Measurements from ENCODE around the gene FAH.
"Not testable (repeated sequence)": the region's sequence is repeated elsewhere in the genome, so short reads cannot be mapped to it uniquely, and the experiment has no call there.

The FAH gene

DNA sequence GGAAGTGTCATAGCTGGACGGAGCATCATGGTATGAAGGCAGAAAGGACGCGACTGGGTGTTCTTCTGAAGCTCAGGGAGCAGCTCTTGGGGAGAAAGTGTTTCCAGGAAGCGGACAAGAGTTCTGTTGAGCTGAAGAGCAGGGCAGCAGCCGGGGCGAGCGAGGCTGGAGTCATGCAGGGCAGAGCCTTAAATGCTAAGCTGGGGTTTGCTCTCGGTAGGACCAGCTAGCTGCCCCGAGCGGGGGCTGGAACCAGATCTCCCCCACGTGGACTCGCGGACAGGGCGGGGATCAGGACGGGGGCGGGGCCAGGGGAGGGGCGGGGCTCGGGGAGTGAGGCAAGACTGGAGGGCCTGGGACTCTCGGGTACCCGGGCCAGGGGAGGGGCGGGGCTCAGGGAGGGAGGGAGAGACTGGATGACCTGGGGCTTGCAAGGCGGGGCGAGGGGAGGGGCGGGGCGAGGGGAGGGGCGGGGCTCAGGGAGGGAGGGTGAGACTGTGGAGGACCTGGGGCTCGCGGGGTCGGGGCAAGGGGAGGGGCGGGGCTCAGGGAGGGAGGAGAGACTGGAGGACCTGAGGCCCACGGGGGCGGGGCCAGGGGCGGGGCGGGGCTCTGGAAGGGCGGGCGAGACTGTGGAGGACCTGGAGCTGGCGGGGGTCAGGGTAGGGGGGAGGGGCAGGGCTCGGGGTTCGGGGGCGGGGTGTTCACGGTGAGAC, 461 bp upstream of the FAH start:
- DNase-seq = peak; percentile 96

DNA sequence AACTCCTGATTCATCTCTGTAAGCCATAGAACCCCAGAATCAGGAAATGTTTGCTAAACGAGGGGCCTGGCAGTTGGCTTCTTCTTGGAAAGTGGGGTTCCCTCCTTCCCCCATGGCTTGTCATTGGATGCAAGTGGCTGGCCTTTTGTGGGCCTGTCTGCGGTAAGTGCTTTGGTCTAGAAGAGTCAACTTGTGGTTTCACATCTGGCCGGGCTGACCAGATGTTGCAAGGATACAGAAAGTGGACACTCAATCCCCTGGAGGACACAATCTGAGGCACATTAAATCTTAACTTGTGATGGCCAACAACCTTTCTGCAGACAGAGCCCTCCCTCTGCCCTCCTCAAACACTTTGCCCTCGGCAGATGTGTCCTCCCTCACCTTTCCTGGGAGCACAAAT, 1.1 kb downstream of the FAH start:
- DNase-seq = no peak

DNA sequence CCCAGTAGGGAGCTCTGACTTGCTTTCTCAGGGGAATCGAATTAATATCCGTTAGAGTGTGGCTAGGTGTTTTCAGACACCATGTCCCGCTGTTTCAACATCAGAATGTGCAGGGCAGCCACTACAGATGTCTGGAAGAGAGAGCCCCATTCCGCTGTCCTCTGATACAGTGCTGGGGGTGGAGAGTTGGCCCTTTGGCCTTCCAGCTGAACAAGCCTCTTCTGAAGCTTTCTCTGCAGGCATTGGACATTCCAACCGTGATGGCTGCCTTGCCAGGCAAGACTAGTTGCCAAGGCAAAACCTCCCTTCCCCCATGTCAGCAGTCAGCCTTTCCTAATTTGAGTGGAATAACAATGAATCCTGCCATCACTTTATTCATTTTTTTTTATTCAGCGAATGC, 1.5 kb downstream of the FAH start:
- no peak for DNase-seq

DNA sequence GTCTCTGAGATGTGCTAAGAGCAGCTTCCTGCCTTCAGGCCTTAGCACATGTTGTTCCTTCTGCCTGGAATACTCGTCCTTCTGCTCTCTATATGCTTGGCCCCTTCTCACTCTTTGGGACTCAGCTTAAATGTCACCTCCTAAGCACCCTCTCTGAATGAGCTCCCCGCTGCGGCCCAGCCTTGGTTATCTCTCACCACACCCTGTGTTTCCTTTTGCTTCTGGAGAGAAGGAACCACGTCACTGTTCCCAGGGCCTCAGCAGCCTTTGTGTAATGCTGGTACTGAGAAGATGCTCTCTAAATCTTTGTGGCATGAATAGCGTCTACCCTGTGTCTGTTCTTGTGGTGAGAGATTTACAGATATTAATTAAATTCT, 2.2 kb downstream of the FAH start:
- DNase-seq = no peak

DNA sequence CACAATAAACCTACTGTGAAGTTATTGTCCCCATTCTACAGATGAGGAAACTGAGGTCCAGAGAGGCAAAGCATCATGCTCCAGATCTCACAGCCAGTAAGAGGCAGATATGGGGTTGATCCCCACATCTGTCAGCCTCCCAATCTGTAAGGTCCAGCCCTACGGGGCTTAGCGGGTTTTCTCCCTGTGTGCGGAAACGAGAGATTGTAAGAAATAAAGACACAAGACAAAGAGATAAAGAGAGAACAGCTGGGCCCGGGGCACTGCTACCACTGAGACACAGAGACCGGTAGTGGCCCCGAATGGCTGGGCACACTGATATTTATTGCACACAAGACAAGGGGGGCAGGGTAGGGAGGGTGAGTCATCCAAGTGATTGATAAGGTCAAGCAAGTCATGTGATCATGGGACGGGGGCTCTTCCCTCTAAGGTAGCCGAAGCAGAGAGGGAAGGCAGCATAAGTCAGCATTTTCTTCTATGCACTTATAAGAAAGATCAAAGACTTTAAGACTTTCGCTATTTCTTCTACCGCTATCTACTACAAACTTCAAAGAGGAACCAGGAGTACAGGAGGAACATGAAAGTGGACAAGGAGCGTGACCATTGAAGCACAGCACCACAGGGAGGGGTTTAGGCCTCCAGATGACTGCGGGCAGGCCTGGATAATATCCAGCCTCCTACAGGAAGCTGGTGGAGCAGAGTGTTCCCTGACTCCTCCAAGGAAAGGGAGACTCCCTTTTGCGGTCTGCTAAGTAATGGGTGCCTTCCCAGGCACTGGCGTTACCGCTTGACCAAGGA, 2.8 kb downstream of the FAH start:
- DNase-seq = not testable (repeated sequence)

DNA sequence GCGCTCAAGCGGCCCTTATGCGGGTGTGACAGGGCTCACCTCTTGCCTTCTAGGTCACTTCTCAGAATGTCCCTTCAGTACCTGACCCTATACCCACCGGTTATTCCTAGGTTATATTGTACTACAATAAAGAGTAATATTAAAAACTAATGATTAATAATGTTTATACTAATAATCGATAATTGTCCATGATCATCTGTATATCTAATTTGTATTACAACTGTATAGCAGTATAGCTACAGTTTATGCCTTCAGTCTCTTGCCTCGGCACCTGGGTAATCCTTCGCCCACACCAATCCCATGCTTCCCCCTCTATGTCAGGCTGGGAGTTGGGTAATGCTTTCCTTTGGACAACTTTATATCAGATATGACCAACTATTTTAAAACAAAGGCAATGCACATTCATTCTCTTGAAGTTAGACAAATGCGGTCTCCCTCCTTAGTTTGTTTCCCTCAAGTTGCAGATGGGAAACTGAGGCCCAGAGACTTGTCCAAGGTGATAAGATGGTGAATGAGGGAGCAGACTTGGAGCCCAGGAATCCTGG, 3.4 kb downstream of the FAH start:
- no peak for DNase-seq

DNA sequence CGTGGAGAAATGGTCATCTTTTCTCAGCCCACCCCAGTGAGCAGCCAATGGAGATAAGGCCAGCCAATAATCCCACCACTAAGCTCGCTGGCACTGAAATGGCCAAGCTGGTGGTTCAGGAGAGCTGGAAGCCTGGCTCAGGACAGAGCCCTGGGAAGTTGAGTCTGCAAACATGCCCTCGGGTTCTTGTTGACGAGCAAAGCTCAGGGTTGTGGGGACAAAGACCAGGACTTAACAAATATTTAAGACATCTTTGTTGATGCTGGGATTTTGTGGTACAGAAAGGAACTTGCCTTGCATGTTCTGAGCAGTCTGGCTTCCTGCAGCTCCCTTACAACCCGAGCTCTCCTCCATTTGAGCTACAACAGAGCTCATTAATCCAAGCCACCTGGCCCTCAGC, 4.4 kb downstream of the FAH start:
- DNase-seq = no peak

DNA sequence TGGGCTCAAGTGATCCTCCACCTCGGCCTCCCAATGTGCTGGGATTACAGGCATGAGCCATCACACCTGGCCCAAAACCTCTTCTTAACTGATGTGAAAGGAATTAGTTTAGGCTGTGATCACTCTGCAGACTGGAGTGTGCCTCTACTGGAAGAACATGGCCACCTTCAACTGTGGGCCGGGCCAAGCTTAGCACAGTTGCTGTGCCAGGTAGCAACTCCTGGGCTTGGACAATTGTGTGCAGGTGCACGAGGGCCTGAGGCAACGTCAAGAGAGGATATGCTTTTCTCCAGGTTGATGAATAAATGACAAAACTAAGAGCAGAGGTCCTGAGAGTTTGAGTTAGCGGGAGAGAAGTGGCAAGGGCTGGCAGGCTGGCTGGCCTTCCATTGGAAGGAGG, 6.5 kb downstream of the FAH start:
- no peak for DNase-seq

DNA sequence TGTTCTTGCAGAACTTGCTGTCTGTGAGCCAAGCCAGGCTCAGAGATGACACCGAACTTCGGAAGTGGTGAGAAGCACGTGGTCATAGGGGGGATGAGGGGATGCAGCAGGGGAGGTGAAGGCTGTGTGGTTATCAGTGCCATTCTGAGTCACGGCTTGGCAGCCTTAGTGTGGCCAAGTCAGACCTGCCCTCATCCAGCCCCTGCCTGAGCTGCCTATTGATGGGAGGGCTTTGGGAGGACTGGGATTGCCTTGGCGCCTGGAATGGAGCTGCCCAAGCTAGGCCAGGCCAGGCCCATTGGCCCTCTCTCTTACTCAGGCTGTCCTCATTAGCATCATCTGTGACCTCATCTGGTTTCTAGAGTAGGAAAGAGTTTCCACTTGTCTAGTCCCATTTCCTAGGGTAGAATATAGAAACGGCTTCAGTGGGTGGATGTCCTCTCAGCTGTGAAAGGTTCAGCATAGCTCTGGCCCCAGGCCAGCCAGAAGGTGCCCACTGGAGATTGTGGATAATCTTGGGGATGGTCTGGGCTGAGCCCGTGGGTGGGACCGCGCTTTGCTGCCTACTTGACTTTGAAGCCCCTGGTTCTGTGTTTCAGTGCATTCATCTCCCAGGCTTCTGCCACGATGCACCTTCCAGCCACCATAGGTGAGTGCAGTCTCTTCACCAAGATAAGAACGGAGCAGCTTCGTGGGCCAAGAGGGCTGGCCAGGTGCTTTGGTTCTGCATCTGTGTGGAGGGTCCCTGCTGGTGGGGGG, 7.2 kb downstream of the FAH start:
- no peak for DNase-seq

DNA sequence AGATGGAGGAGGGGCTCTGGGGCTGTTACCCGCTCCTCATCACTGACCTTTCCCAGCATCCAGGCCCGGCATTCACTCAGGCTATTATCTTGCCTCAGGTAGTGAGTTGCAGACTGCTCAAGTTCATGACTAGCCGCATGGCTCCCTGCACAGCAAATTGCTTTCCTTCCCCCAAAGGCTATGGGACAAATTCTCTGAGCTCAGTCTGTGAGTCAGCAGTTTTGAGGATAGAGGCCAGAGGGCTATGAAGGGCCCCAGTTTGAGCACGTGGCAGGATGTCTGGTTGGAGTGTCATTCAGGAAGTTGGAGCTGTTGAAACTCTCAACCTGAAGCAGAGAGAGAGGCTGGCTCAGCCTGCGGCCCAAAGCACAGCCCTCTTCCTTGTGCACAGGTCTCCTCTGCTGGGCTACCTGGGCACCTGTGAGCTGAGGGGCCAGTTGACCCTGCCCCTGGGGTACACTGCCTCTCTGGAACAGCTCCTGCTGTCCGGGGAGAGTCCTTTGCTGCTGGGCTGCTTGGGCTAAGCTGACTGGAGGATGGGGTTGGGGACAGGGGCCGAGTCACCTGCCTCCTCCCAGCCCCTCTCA, 7.9 kb downstream of the FAH start:
- peak; percentile 60 for DNase-seq

DNA sequence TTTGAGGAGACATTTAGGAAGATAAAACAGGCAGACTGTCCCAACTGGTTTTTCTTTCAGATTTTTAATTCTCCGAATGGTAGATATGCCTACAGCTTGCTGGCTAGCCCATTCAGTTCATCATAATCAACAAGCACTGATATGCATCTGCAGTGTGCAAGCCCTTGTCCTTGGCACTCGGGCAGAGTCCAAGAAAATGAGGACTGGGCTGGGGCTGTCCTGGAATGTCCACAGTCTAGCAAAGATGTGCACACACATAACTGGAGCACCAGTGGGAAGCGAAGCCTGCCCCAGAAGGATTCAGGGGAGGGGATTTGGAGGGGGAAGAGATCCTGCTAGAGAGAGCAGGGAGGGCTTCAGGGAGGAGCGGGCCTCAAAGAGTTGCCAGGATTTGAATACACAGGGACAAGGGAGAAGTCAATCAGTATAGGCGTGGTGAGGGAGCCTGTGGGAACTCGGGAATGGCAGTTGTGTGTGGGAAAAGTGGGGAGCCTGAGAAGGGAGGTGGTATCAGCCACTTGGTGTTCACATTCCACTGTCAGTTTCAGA, 8.7 kb downstream of the FAH start:
- no peak for DNase-seq

DNA sequence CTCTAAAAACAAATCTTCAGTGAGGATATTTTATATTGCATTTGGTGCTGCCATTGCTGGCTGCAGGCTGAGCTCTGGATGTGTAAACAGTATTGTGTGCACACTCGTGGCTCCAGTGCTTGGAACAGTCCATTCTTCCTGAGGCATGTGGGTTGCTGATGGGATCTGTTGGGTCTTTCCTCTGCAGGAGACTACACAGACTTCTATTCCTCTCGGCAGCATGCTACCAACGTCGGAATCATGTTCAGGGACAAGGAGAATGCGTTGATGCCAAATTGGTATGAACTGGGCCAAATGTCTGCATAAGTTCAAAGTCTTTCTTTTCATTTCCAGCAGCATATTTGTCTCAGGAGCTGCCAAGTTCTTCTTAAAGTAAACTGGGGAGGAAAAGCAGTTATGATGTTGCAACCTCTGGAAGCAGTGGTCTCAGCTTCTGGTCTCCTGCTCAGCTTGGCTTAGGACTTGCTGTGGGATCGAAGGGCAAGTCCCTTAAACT, 9.3 kb downstream of the FAH start:
- DNase-seq = no peak

DNA sequence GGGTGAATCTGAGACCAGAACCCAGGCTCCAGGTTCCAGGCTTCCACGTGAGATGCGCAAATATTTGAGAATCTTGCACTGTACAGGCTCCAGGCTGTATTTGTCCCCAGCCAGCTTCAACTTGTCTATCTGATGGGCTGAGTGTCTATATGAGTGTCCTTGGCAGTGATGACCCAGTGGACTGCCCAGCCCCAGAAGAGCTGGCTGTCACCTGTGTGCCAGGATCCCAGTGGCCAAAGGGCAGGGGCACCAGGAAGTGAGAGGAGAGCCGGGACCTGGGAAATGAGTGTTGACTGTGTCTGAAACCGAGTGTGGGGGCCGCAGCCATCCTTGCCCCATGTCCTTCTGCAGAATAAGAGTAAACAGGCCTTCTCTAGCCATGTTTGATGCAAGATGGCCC, 10.4 kb downstream of the FAH start:
- DNase-seq = no peak

DNA sequence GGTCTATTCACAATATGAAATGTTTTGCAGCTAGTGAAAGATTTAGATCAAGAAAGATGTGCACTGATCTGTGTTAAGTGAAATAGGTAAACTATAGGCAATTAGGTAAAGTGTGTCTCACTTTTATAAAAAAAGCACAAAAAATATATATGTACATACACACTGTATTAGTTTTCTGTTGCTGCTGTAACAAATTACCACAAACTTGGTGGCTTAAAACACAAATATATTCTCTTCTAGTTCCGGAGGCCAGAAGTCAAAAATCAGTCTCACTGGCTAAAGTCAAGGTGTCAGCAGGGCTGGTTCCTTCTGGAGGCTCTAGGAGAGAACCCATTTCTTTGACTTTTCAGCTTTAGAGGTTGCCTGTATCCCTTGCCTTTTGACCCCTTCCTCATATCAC, 11.1 kb downstream of the FAH start:
- no peak for DNase-seq

DNA sequence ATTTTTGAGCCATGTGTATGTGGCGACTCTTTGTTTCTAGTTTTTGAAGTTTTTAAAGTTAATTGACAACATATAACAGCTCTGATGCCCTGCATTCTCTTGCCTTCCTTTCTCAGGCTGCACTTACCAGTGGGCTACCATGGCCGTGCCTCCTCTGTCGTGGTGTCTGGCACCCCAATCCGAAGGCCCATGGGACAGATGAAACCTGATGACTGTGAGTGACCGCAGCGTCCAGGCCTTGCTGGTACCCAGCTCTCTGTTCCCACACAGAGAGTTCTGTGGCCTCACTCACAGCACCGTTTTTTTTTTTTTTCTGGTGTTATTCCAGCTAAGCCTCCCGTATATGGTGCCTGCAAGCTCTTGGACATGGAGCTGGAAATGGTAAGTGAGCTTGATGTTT, 15.1 kb downstream of the FAH start:
- no peak for DNase-seq

DNA sequence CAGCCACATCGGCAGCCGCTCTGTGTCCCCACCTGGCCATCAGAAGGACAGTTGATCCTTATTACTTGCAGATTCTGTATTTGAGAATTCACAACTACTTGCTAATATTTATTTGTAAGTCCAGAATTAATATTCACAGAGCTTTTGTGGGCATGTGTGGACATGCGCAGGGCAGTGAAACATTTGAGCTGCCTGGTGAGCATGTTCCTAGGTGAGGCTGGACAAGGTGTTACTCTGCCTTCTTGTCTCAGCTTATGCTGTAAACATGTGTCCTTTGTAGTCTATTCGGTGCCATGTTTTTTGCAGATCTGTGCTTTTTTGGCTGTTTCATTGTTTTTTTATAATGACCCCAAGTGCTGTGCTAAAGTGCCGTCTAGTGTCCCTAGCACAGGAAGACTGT, 15.6 kb downstream of the FAH start:
- DNase-seq = no peak

DNA sequence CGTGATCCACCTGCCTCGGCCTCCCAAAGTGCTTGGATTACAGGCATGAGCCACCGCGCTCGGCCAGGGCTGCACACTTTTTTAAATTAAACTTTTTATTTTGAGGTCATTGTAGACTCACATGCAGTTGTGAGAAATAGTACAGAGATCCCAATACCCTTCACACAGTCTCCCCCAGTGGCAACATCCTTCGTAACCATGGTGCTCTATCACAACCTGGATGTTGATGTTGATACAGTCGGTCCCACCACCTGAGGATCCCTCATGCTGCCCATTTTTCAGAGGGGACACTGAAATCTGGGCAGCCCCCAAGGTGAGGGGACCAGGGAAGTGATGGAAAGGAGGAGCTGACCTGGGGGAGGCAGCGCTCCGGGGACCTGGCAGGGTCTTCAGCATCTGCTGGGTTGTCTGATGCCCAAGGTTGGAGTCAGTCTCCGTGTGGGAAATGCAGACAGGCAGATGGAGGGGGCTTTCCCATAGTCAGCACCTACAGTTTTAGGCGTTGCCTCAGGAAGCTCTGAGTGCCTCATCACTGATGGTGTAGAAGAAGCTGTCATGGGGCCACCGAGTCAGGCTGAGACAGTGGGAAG, 17.1 kb downstream of the FAH start:
- DNase-seq = no peak

DNA sequence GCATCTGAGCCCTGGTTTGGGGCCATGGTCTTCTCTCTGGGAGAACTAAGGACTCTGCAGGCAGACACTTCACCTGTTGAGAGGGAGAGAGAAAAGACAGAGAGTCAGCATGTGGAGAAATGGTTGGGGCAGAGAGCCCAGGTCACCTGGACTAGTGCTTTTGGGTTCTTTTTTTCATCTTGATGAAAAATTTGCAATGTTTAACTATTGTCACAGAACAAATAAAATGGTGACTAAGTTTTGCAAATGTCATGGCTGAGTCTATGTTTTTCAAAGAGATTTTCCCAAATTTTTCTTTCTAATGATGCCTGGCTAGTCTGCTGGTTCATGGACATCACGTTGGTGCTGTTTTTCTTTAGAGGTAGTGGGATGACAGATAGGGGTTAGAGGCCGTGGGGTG, 17.8 kb downstream of the FAH start:
- no peak for DNase-seq

DNA sequence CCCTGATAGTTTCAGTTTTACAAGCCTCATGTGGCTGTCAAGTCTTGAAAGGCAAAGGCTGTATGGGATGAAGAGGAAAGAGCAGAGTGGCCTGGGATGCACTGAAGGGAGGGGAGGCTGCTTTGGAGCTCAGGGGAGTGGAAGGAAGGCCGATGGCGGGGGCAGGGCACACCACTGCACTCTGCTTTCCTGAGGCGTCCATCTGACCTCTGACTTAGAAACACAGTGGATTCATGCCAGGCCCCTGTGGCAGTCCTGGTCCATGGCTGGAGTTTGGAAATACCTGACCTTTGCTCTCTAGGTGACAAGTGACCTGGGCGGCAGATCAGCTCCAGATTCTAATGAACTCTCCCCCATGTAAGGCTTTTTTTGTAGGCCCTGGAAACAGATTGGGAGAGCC, 19.0 kb downstream of the FAH start:
- no peak for DNase-seq

DNA sequence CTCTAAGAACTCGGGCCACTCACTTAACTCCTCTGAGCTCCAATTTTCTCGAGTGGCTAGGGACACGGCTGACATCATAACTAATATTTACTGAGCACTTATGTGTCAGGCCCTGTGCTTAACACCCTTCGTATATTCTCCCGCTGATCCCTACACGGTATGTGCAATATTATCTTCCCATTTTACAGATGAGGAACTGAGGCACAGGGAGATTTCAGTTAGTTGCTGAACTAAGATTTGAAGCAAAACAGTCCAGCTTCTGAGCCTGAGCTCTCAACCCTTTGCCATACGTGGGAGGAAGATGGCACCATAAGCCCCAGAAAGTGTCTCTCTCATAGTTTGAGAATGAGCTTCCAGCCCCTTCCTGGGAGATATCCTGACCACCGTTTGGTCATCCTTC, 19.6 kb downstream of the FAH start:
- no peak for DNase-seq

DNA sequence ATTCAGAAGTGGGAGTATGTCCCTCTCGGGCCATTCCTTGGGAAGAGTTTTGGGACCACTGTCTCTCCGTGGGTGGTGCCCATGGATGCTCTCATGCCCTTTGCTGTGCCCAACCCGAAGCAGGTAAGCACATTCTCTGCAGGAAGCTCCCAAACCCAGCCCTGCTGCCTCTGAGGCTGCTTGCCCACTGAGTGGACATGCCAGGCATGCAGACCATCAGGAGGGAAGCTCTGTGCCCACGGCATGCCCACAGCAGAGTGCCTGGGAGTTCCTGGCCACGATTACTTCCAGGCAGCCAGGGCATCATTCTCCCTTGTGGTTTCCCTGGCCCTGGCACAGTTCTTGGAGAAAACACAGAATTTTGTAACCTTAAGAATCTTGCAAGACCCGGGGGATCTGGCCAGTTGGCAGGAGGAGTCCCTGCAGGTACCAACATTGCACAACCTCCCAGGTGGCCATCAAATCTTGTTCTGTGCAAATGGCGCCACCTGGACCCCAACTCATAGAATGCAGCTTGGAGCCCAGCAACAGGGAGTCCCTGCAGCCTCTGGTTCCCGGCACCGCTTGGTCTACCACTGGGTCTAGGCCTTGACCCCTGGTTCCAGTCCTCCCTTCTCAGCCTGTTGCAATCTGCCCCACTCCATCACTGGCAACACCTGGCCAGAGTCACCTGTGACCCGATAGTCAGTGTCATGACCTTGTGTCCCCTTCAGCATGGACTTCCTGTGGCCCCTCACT, 20.4 kb downstream of the FAH start:
- DNase-seq = peak; percentile 76

All from stimulated activated CD4-positive, alpha-beta T cell treated with anti-CD3 and anti-CD28 coated beads, Interleukin-1b, Interleukin-23, amount 100 ng/mL, for 48 hours (primary cell).